Muscle layer of duodenum (tissue), 2 donors: ENCODE measurements around the gene PDK1.

ENCODE experiments used
- H3K27ac ChIP-seq: one replicate; pipeline ENCODE4 v1.7.0; 2013; ENCODE audit warnings: mild to moderate bottlenecking, low read length
- H3K27me3 ChIP-seq: one replicate; pipeline ENCODE4 v1.7.0; 2013; ENCODE audit warnings: low read depth, mild to moderate bottlenecking, control low read depth, low read length
- H3K36me3 ChIP-seq, 2 donors: one replicate each; pipeline ENCODE4 v1.7.0; 2013; ENCODE audit warnings: low read length in 2 of 2, control low read depth in 1 of 2, mild to moderate bottlenecking in 1 of 2; ENCODE audit not compliant: insufficient read depth in 2 of 2, control insufficient read depth in 1 of 2
- H3K4me1 ChIP-seq, 2 donors: one replicate each; pipeline ENCODE4 v1.7.0; 2013; ENCODE audit warnings: low read length in 2 of 2, mild to moderate bottlenecking in 2 of 2, control low read depth in 1 of 2, moderate library complexity in 1 of 2; ENCODE audit not compliant: insufficient read depth in 2 of 2, control insufficient read depth in 1 of 2
- H3K4me3 ChIP-seq, 2 donors: one replicate each; pipeline ENCODE4 v1.7.0; 2013; ENCODE audit warnings: low read length in 2 of 2, low read depth in 1 of 2, mild to moderate bottlenecking in 1 of 2
- H3K9me3 ChIP-seq, 2 donors: one replicate each; pipeline ENCODE4 v1.7.0; 2013; ENCODE audit warnings: low read length in 2 of 2, control low read depth in 1 of 2, mild to moderate bottlenecking in 1 of 2; ENCODE audit not compliant: control insufficient read depth in 1 of 2
- donor health status: healthy.

PDK1 gene

GRCh38 chr2:172623249-172623965, 67.5 kb downstream of the PDK1 start:
- no peak overlapping the region for H3K4me3 ChIP-seq
- no peaks in the 10 kb centered on the region for H3K27me3 ChIP-seq
- H3K27ac ChIP-seq: no peak overlapping the region
- H3K4me1 ChIP-seq: peaks cover 0 to 5% of the 10 kb centered on the region in 2 donors
- H3K36me3 ChIP-seq: no peaks in the 10 kb centered on the region
- no peaks in the 10 kb centered on the region for H3K9me3 ChIP-seq

- Histone ChIP-seq H3K4me1 (peaks cover 0 to 5% of the 10 kb centered on the region in 2 donors), H3K9me3 (no peaks in the 10 kb centered on the region), H3K4me3 (no peak overlapping the region), H3K27me3 (no peaks in the 10 kb centered on the region), H3K36me3 (no peaks in the 10 kb centered on the region), H3K27ac (no peak overlapping the region)
Observed at GRCh38 chr2:172624996-172625395, 69.1 kb downstream of the PDK1 start.

GRCh38 chr2:172627181-172627580, 71.3 kb downstream of the PDK1 start:
- H3K9me3 ChIP-seq: no peaks in the 10 kb centered on the region
- no peaks in the 10 kb centered on the region for H3K27me3 ChIP-seq
- no peak overlapping the region for H3K4me3 ChIP-seq
- no peaks in the 10 kb centered on the region for H3K36me3 ChIP-seq
- peaks cover 0 to 5% of the 10 kb centered on the region in 2 donors for H3K4me1 ChIP-seq
- H3K27ac ChIP-seq: no peak overlapping the region

GRCh38 chr2:172628085-172628484, 72.2 kb downstream of the PDK1 start:
- H3K27ac ChIP-seq: no peak overlapping the region
- no peaks in the 10 kb centered on the region for H3K9me3 ChIP-seq
- H3K27me3 ChIP-seq: no peaks in the 10 kb centered on the region
- peaks cover 0 to 4% of the 10 kb centered on the region in 2 donors for H3K4me1 ChIP-seq
- H3K4me3 ChIP-seq: no peak overlapping the region
- H3K36me3 ChIP-seq: no peaks in the 10 kb centered on the region

GRCh38 chr2:172629586-172629985, 73.7 kb downstream of the PDK1 start:
- H3K27me3 ChIP-seq: no peaks in the 10 kb centered on the region
- H3K4me3 ChIP-seq: no peak overlapping the region
- H3K36me3 ChIP-seq: no peaks in the 10 kb centered on the region
- no peak overlapping the region for H3K27ac ChIP-seq
- H3K9me3 ChIP-seq: no peaks in the 10 kb centered on the region
- H3K4me1 ChIP-seq: no peaks in the 10 kb centered on the region

GRCh38 chr2:172630181-172630580, 74.3 kb downstream of the PDK1 start:
- Histone ChIP-seq H3K4me1 (no peaks in the 10 kb centered on the region), H3K27me3 (no peaks in the 10 kb centered on the region), H3K36me3 (no peaks in the 10 kb centered on the region), H3K9me3 (no peaks in the 10 kb centered on the region), H3K27ac (no peak overlapping the region), H3K4me3 (no peak overlapping the region)

- no peaks in the 10 kb centered on the region for H3K36me3 ChIP-seq
Observed at GRCh38 chr2:172634477-172634876, 78.6 kb downstream of the PDK1 start.

GRCh38 chr2:172635548-172635947, 79.7 kb downstream of the PDK1 start:
- Histone ChIP-seq H3K4me3 (no peak overlapping the region), H3K4me1 (no peaks in the 10 kb centered on the region), H3K9me3 (no peaks in the 10 kb centered on the region), H3K36me3 (no peaks in the 10 kb centered on the region), H3K27me3 (no peaks in the 10 kb centered on the region), H3K27ac (no peak overlapping the region)

More at GRCh38 chr2:172634477-172634876, 78.6 kb downstream of the PDK1 start:
- Histone ChIP-seq H3K27ac (no peak overlapping the region), H3K9me3 (no peaks in the 10 kb centered on the region), H3K4me3 (no peak overlapping the region), H3K4me1 (no peaks in the 10 kb centered on the region), H3K27me3 (no peaks in the 10 kb centered on the region)

GRCh38 chr2:172639256-172639655, 83.4 kb downstream of the PDK1 start:
- H3K27me3 ChIP-seq: no peaks in the 10 kb centered on the region
- H3K36me3 ChIP-seq: no peaks in the 10 kb centered on the region
- H3K9me3 ChIP-seq: no peaks in the 10 kb centered on the region
- H3K4me3 ChIP-seq: no peak overlapping the region
- no peak overlapping the region for H3K27ac ChIP-seq
- no peaks in the 10 kb centered on the region for H3K4me1 ChIP-seq

GRCh38 chr2:172639823-172640222, 83.9 kb downstream of the PDK1 start:
- Histone ChIP-seq H3K9me3 (no peaks in the 10 kb centered on the region), H3K27ac (no peak overlapping the region), H3K27me3 (no peaks in the 10 kb centered on the region), H3K4me3 (no peak overlapping the region), H3K36me3 (no peaks in the 10 kb centered on the region), H3K4me1 (no peaks in the 10 kb centered on the region)

- no peaks in the 10 kb centered on the region for H3K4me1 ChIP-seq
- H3K27ac ChIP-seq: no peak overlapping the region
- no peaks in the 10 kb centered on the region for H3K27me3 ChIP-seq
- H3K9me3 ChIP-seq: no peaks in the 10 kb centered on the region
- no peaks in the 10 kb centered on the region for H3K36me3 ChIP-seq
- no peak overlapping the region for H3K4me3 ChIP-seq
Observed at GRCh38 chr2:172640389-172640788, 84.5 kb downstream of the PDK1 start.
